GM18502 (cell line): ENCODE results near the gene UGT8.

Experiments
- ATAC-seq: cut with Tn5 transposase; IDR thresholded peaks from one replicate; pipeline ENCODE4 v1.9.1; 2021; ENCODE audit warnings: mild to moderate bottlenecking; ENCODE audit not compliant: unreplicated experiment, poor library complexity

UGT8 gene

GRCh38 chr4:114684462-114684861 is 85.9 kb downstream of the UGT8 start:
- ATAC-seq: no peak

DNA sequence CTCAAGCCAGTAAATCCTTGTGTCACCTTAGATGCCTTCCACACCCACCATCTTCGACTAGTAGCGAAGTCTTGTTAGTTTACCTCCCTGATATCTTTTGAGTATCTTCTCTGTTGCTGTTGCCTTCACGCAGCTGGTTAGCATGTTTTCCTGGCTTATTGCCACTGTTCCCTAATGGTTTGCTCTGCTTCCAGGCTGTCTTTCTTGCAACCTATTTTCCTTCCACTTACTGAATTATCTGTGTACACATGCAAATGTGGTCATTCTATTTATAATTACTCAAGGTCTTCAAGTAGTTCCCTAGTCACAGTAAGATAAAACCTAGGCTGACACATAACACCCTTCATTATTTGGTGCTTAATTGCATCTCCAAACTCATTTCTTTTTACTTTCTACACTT is 89.5 kb downstream of the UGT8 start:
- ATAC-seq: no peak

DNA sequence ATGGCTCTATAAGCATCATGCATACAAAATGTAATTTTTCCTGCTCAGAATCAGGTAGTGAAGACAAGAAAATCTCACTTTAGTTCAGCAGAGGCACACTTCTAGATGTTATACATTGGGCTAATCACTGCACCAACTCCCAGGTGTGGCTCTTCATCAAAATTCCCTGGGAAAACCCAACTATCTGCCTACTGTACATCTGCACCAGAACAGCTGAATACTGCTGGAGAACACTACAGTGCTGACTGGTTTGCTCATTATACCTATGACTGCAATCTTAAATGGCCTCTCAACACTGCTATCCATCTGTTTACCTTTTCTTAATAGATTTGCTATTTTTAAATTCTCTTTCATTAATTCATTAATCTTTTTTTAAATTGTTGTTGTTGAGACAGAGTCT is 92.0 kb downstream of the UGT8 start:
- ATAC-seq: no peak

GRCh38 chr4:114691865-114692264 is 93.3 kb downstream of the UGT8 start:
- ATAC-seq: peak; percentile 93

- no peak for ATAC-seq
These were observed 94.4 kb downstream of the UGT8 start for GRCh38 chr4:114692958-114693357.

DNA sequence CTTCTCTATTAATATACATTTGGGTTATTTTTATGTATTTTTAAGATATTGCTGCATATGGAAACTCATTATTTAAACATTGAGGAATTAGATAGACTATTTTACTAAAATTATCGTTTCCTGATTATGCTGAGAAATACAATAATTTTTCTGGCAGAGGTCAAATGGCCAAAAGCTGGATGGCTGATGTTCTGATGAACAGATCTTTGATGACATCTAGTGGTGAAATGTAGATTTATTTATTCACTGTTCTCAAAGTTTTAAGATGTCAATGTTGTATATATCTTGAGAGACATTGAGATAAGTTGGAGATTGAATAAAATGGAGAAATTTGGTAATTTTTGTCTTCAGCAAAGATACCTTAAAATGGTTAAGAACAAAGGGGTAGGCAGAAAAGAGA is 96.2 kb downstream of the UGT8 start:
- ATAC-seq: peak; percentile 45

- no peak for ATAC-seq
These were observed 99.6 kb downstream of the UGT8 start for GRCh38 chr4:114698231-114698630.

DNA sequence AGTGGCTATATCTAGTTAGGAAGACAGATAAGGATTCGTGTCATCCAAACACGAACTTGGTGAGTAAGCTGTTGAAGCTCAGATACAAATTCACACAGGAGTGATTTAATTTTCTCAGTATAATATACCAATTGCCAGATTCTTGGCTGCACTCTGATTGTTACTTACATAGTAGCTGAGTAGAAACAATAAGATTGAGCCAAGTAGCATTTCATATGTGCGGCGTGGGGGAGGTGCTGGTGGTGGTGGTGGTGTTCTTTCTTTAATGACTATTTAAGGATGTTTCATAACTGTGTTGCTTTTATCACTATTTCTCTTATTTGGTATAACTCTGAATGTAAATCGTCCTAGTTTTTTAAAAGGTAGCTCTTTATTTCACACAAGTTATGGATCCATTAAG is 102.9 kb downstream of the UGT8 start:
- no peak for ATAC-seq

- no peak for ATAC-seq
These were observed 118.8 kb downstream of the UGT8 start for GRCh38 chr4:114717432-114717831.

GRCh38 chr4:114725066-114725465 is 126.5 kb downstream of the UGT8 start:
- ATAC-seq: no peak

GRCh38 chr4:114727461-114727860 is 128.9 kb downstream of the UGT8 start:
- no peak for ATAC-seq
